ELF-1 (cell line): Measurements from ENCODE around the gene UBASH3B.
"Not testable (repeated sequence)": the region's sequence is repeated elsewhere in the genome, so short reads cannot be mapped to it uniquely, and the experiment has no call there.

ENCODE experiments used
- DNase-seq: peaks from one replicate; pipeline ENCODE4 v3.0.0-alpha.2; 2016; ENCODE audit warnings: low read depth, low spot score

UBASH3B gene

GRCh38 chr11:122707901-122708300, 52.4 kb downstream of the UBASH3B start:
- no peak for DNase-seq

DNA sequence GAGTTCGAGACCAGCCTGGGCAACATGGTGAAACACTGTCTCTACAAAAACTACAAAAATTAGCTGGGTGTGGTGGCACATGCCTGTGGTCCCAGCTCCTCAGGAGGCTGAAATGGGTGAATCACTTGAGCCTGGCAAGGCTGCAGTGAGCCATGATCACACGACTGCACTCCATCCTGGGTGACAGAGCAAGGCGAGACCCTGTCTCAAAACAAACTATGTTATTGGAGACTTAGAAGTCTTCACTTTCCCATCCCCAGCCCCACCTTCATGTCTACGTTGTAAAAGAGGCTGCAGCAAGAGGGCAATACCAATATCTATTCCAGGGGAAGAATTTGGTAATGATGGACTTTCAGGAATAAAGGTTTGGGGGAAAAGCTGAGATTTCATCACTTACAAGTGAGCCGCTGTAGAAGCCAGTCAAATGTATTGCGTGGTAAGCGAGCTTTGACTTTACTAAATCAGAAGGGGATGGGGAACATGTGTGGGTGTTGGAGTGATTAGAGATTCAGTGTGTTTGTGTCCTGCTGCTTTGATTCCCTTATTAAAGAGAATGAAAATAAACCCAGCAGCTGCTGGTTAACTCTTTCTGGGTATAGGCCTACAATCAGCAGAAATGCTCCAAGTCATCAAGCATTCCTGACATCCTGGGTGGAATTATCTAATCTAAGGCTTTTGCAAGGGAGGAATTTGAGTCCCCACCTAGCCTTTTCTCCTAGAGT, 53.7 kb downstream of the UBASH3B start:
- DNase-seq, result no peak

DNA sequence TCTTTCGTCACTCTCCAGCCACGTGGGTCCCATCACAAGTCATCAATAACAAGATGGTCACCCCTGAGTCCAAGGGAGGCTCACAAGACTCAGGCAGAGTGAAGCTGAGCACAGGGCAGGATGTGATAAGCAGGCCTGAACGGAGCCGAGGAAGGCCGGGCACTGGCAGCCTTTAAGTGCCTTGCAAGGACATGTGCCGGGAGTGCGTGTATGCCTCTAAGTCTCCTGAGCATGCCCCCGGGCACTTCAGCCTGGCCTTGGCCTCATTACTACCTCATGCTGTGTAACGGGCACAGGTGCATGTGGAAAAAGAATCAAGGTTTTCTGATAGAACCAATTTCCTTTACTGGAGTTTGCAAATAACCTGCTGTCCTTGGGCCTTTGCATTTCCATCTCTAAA, 55.8 kb downstream of the UBASH3B start:
- DNase-seq, result no peak

DNA sequence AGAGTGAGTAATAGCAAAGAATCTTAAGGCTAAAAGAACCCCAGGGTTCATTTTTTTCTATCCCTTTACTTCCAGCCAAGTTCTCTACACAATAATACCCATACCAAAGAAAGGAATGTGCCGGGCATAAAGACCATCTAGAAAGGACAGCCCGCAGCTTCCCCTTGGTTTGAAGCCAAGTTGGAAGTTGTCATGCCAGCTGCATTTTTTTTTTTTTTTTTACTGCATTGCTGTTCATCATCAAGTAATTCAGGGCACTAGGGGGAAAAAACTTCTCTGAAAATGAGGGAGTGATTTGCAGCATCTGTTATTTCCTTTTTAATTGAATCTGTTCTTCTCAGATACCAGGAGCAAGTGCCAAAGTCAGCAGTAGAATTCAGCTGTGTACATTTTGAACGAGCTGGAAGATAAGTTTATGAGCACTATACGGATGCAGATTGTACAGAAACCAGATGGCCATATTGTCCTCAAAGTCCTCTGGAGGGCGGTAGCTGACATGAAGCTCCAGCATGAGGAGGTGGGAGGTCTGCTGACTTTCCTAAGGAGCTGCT, 56.4 kb downstream of the UBASH3B start:
- DNase-seq, result no peak

DNA sequence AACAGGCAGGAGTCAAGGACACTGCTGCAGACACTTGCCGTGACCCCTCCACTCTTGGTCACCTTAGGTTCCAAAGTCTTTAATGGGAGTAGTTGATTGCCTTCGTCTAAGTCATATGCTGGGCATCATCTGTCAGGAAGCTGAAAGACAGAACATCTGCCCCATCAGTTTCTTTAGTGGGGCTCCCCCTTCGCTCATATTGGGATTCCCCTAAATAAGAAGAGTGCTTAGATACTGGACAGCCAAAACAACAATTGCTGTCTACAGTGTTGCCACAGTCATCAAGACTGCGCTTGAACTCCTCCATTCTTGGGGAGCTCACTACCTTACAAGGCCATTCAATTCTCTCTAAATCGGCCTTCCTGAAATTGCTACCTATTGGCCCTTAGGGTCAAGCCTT, 58.5 kb downstream of the UBASH3B start:
- DNase-seq, result no peak

DNA sequence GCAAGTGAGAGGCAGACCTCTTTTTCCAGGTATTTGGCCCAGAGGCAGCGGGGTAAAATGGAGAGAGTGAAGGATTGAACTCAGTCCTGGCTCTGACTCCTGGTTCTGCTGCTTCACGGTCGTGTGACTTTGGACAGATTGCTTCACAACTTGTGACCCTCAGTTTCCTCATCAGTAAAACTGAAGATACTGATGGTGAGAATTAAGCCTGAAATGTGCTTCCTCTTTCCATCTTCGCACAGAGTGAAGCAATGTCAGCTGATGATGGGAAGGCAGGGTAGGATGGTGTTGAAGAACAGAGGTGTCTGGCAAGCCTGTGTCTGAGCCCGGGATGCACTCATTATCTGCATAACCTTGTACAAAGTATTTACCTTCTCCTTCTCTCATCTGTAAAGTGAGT, 59.0 kb downstream of the UBASH3B start:
- no peak for DNase-seq

DNA sequence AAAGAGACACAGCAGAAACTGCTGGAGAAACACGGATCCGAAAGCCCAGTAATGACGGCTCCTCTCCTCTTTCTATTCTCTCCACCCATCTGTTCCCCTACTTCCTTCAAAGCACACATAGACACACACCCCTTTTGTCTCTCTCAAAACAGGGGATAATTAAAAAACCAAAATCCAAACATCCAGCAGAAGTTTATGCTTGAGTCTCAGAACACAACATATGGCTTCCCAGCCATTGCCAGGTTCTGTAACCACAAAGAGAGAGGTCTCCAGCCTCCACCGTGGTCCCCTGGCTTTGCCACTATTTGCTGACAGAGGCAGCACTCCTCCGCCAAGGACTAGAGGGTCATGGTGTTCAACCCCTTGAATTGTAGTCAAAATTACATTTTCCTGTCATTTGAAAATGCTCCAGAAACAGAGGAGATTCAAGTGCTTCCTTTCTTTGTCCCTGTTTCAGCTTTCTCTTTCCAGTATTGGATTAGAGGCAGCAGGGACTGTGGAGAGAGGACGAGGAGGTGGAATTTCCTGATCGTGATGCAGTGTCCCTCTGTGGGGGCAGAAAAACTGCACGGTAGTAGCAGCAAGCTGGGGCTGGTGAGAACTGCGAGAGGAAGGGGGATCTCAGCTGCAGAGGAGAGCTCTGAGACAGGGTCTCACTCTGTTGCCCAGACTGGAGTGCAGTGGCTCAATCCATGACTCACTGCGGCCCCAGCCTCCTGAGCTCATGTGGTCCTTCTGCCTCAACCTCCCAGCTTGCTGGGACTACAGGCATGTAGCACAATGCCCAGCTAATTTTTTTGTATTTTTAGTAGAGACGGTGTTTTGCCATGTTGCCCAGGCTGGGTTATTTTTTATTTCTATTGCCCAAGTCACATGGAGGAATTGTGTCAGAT, 60.3 kb downstream of the UBASH3B start:
- no peak for DNase-seq

DNA sequence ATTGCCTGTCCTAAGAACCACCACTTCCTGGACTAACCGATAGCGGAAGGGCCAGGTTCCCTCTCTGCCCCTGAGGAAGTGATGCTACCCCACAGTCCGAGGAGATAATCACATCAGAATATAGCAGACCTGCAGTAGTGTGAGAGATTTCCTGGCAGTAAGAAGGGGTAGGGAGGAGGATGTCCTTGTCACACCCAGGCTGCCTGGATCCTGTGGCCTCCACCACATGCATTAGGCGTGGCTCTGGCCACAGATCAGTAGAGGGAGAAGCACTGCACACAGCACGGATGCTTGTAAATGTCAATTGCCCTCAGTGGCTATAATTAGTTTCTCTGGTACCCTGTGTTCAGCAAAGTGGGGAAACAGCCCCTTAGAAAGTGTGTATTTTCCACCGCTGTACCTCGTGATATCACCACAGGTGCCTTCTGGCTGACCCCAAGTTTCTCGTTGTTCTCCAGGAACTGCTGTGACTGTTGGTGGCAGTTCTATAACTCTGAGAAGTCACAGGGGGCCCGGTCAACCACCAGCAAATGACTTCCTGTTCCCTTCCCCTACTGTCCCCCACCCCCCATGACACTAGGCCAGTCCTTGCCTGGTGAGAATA, 61.8 kb downstream of the UBASH3B start:
- no peak for DNase-seq

DNA sequence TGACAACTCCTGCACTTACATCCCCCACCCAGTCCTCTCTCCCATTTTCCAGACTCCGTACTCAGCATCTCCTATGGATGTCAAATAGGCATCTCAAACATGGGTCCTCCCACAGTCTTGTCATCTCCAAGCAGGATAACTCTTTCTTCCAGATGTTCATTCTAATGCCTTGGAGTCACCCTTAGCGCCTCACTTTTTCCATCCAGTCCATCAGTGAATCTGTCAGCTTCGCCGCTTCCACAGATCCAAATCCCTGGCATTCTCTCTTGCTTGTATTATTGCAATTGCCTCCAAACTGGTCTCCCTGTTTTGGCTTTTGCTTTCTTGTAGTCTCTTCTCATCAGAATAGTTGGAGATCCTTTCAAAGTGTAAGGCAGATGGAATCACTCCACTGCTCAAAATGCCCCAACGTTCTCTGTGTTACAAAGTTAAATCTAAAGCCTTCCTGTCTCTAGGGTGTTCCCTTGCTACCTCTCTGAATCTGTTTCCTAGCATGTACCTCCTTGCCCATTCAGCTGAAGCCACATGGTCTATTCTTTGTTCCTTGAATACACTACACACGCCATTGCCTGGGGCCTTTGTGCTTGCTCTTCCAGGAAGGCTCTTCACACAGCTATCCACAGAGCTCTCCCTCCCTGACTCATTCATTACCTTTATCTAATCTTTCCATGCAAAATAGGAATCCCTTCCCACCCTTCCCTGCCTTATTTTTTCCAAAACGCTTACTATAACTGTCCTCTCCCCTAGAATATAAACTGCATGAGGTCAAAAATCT, 64.8 kb downstream of the UBASH3B start:
- peak; percentile 85 for DNase-seq

DNA sequence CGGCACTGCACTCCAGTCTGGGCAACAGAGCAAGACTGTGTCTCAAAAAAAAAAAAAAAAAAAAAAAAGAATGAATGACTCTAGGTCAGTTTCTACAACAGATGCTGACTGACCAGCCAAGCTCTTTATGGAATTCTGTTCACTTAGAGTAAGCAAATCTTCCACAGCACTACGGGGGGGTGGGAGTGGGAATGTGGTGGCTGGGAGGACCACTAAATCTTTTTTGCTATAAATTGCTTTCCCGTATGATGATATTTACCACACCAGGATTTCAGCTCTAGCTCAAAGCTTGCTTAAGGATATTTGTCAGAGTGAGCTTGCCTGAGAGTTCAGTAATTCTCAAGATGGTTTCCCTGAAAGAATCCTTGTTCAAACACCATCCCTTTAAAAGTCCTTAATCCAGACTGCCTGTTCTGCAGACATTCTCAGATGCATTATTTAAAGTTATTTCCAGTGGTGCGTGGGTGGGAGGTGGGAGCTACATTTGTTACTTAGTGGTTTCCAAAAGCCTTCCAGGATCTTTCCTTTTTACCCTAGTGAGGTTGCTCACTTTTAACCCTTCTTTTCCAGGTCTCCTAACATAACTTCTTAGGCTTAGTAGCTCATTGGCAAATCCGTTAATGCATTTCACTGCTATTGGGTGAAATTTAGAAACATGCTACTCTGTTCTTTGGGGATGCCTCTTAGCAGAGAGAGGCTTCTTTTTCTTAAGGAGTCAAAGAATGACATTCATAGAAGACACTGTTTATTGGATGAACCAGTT, 65.9 kb downstream of the UBASH3B start:
- no peak for DNase-seq

DNA sequence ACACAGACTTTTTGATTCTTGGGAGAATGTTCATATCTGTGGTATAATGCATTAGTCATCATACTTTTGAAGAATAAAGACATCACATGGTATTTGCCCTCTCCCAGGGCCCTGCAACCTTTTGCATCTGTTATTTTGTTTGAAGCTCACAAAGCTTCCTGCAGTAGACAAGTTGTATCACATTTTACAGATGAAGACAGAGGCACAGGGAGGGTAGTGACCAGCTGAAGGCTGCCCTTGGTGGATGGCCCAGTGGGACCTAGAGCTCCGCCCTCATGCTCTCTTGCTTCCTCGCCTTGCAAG, 66.4 kb downstream of the UBASH3B start:
- DNase-seq, result no peak

- DNase-seq, result no peak
Measured at GRCh38 chr11:122723106-122723505, 67.6 kb downstream of the UBASH3B start.

GRCh38 chr11:122723576-122723975, 68.1 kb downstream of the UBASH3B start:
- no peak for DNase-seq

GRCh38 chr11:122724520-122724919, 69.0 kb downstream of the UBASH3B start:
- no peak for DNase-seq

- DNase-seq, result no peak
Measured at GRCh38 chr11:122726028-122726427, 70.5 kb downstream of the UBASH3B start.

- no peak for DNase-seq
Measured at GRCh38 chr11:122727101-122727929, 71.8 kb downstream of the UBASH3B start.

DNA sequence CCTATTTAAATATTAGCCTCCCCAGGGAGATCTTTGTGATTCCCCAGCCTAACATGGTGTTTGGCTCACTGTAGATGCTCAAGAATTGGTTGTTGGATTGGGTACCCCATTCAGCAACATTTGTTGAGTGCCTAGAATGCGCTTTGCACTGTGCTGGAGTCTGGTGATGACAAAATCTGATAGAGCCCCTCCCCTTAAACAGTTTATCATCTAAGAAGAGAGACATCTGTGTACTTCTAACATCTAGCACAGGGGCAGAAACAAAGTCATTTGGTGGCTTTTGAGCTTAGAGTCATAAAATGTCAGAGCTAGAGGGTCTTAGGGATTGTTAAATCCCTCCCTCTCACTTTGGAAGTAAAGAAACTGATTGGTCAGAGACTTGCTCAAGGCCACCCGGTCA, 73.0 kb downstream of the UBASH3B start:
- DNase-seq, result no peak

DNA sequence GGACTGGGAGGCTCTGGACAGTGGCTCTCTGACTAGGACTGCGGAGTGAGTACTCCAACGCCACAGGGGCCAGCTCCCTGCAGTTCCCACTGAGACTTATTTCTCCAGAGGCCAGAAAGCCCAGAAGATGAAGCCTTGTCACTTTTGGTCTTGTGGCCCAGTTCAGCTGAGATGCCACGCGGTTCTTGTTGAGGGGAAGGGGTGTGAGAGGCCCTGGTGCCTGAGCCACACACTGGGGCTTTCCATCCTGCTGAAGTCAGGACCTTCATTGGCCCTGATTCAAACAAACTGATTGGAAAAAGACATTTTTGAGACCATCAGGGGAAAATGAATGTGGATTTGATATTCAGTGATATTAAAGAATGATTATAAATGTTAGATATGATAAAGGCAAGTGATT, 73.6 kb downstream of the UBASH3B start:
- no peak for DNase-seq

- DNase-seq, result not testable (repeated sequence)
Measured at GRCh38 chr11:122730694-122731093, 75.2 kb downstream of the UBASH3B start.

GRCh38 chr11:122731500-122731913, 76.0 kb downstream of the UBASH3B start:
- no peak for DNase-seq
